Pancreas (tissue), 10 donors: Measurements from ENCODE around the gene CDK14. TPM values are rescaled to one million over a fixed set of nuclear protein-coding genes. Genes with fewer than 3 reads are reported as not detected.
"Not testable (repeated sequence)": the region's sequence is repeated elsewhere in the genome, so short reads cannot be mapped to it uniquely, and the experiment has no call there.

Experiments used
- ATAC-seq, 4 donors: fragments of 200-7000 bp; cut with Tn5 transposase; one replicate each; pipeline versions ENCODE4 v1.8.0 to v1.9.1; 2020; ENCODE audit warnings: mild to moderate bottlenecking in 4 of 4, moderate library complexity in 4 of 4
- DNase-seq, 6 donors: peaks; one replicate each; pipeline ENCODE4 v3.0.0-alpha.2; 2020
- FAIRE-seq: peaks from 2 replicates; lab custom pipeline; 2012; peaks lifted over from hg19 to GRCh38; lab: Jason Lieb, UNC
- H3K27ac ChIP-seq, 4 donors: fragments of 200-600 bp; sonication (generic); 1 replicate in 3 of 4; 2 replicates in 1 of 4; pipeline versions ENCODE4 v1.5.0 to v1.8.0; 2020
- H3K27me3 ChIP-seq, 4 donors: fragments of 200-600 bp; one replicate each; pipeline ENCODE4 v1.8.0; 2021
- H3K36me3 ChIP-seq, 3 donors: fragments of 200-600 bp; sonication (generic) in 1 of 3; one replicate each; pipeline versions ENCODE4 v1.5.0 to v1.8.0; 2020 to 2021
- H3K4me1 ChIP-seq, 3 donors: fragments of 200-600 bp; one replicate each; pipeline ENCODE4 v1.8.0; 2021
- H3K4me3 ChIP-seq, 4 donors: fragments of 200-600 bp; sonication (generic) in 2 of 4; one replicate each; pipeline versions ENCODE4 v1.5.0 to v1.8.0; 2020 to 2021
- H3K9me3 ChIP-seq, 4 donors: fragments of 200-600 bp; one replicate each; pipeline ENCODE4 v1.8.0; 2021
- CTCF ChIP-seq, 4 donors: fragments of 200-600 bp; sonication (generic) in 3 of 4; IDR thresholded peaks; one replicate each; pipeline versions ENCODE4 v1.5.0 to v1.8.0; 2021; ENCODE audit warnings: antibody characterized with exemption in 4 of 4
- WGBS, 2 donors: extraction: QIAGEN DNeasy Blood & Tissue Kit; methylation state at CpG; one replicate each; pipeline ENCODE4 v1.1.7; 2013; 5-methylcytosine and 5-hydroxymethylcytosine counted together
- intact Hi-C, 3 donors: fragments of 100-400 bp; cut with DNase I; formaldehyde crosslinking; loops; one replicate each; pipeline versions ENCODE4 v1.11.1 to v1.14.2; 2022
- polyA plus RNA-seq, 2 donors: library from polyadenylated mRNA; stranded (reverse); fragments of 200-250 nt; gene quantifications; one replicate each; pipeline ENCODE4 v1.2.3, GENCODE V29; 2013
- total RNA-seq, 6 donors: library from RNA; stranded (reverse); fragmentation: NEBNext Ultra II Directional in 4 of 6; extraction: Animal tissue kit (Norgen Biotek cat#: 25700) in 4 of 6; gene quantifications; one replicate each; pipeline versions ENCODE4 v1.2.1 to v1.2.4, GENCODE V29; 2021 to 2023
- donor health status: healthy with polysubstance abuse.
- donor health status: DM: no; HTN: no; CAD: no; lungs with moderate emphysema.
- donor health status: DM: no; HTN: no; CAD: no.
- donor health status: control.
- donor health status: control.
- donor health status: Bipolar disorder and iron deficiency.
- donor health status: DM: yes; HTN: yes; CAD: no.
- donor health status: DM: no; HTN: no; CAD: no.
- donor health status: DM: no; HTN: no; CAD: no.
- donor health status: DM: yes; HTN: yes; CAD: no.

CDK14 gene
- total and polyA plus RNA-seq, 8 donors, result 4.5 to 48.3 (median 24.7) TPM

GRCh38 chr7:90804370-90804769, 208.2 kb downstream of the CDK14 start:
- DNase-seq (no peak), FAIRE-seq (peak; percentile 71), ATAC-seq (no peak)
- H3K4me1 ChIP-seq, result peaks cover 0 to 4% (median 0%) of the 10 kb centered on the region in 3 donors
- no peak for TF ChIP-seq CTCF (IDR thresholded peaks at IDR 0.05)
- WGBS, 2 donors, result 29 to 30% methylated on average over 1 of the region's 1 CpG
- no peaks in the 10 kb centered on the region for H3K36me3 ChIP-seq
- no peak overlapping the region for H3K4me3 ChIP-seq
- no peaks in the 10 kb centered on the region for H3K9me3 ChIP-seq
- H3K27me3 ChIP-seq, result no peaks in the 10 kb centered on the region
- intact Hi-C loops, result no loop called here
- H3K27ac ChIP-seq, result no peak overlapping the region

GRCh38 chr7:90815552-90815951, 219.4 kb downstream of the CDK14 start:
- ATAC-seq, H3K36me3 ChIP-seq, H3K9me3 ChIP-seq, H3K27ac ChIP-seq, intact Hi-C loops, H3K4me3 ChIP-seq, DNase-seq, H3K27me3 ChIP-seq, FAIRE-seq: not testable (repeated sequence)
- WGBS, 2 donors, result 88 to 96% methylated on average over 2 of the region's 2 CpGs
- peaks cover 0 to 11% (median 0%) of the 10 kb centered on the region in 3 donors for H3K4me1 ChIP-seq

- H3K36me3 ChIP-seq, result no peaks in the 10 kb centered on the region
- FAIRE-seq (no peak), DNase-seq (no peak), ATAC-seq (peak; percentile 75 to 93 (median 85))
- no peak for TF ChIP-seq CTCF (IDR thresholded peaks at IDR 0.05)
- H3K9me3 ChIP-seq, result no peaks in the 10 kb centered on the region
- H3K4me3 ChIP-seq, result no peak overlapping the region
- WGBS, 2 donors, result 63 to 70% methylated on average over 6 of the region's 6 CpGs
- H3K27ac ChIP-seq, result peak overlapping the region in 2 of 4 donors; percentile 57 to 64
- peaks cover 0 to 11% (median 0%) of the 10 kb centered on the region in 3 donors for H3K4me1 ChIP-seq
- intact Hi-C loops, result no loop called here
- H3K27me3 ChIP-seq, result no peaks in the 10 kb centered on the region
Observed at GRCh38 chr7:90816511-90817142, 220.5 kb downstream of the CDK14 start.

- intact Hi-C loops, result no loop called here
- TF ChIP-seq CTCF (IDR thresholded peaks at IDR 0.05), result no peak
- no peak overlapping the region for H3K4me3 ChIP-seq
- DNase-seq (no peak), ATAC-seq (peak in 2 of 4 donors; percentile 29 to 34), FAIRE-seq (no peak)
- H3K27ac ChIP-seq, result peak overlapping the region in 2 of 4 donors; percentile 57 to 64
- H3K27me3 ChIP-seq, result no peaks in the 10 kb centered on the region
- H3K9me3 ChIP-seq, result no peaks in the 10 kb centered on the region
- 31 to 33% methylated on average over 4 of the region's 4 CpGs for WGBS, 2 donors
- H3K36me3 ChIP-seq, result no peaks in the 10 kb centered on the region
- H3K4me1 ChIP-seq, result peaks cover 0 to 11% (median 2%) of the 10 kb centered on the region in 3 donors
Observed at GRCh38 chr7:90817151-90817550, 221.0 kb downstream of the CDK14 start.

- ATAC-seq (peak; percentile 9 to 22 (median 18)), FAIRE-seq (no peak), DNase-seq (no peak)
- TF ChIP-seq CTCF (IDR thresholded peaks at IDR 0.05), result no peak
- Histone ChIP-seq H3K4me3 (no peak overlapping the region), H3K27ac (peak overlapping the region in 1 of 4 donors; percentile 27), H3K27me3 (no peaks in the 10 kb centered on the region), H3K9me3 (no peaks in the 10 kb centered on the region), H3K36me3 (no peaks in the 10 kb centered on the region), H3K4me1 (peaks cover 0 to 11% (median 2%) of the 10 kb centered on the region in 3 donors)
- WGBS, 2 donors, result 47 to 50% methylated on average over 2 of the region's 2 CpGs
- intact Hi-C loops, result no loop called here
Observed at GRCh38 chr7:90817846-90818245, 221.7 kb downstream of the CDK14 start.
